Measurements from ENCODE around the gene PLXDC2.

PLXDC2 gene

DNA sequence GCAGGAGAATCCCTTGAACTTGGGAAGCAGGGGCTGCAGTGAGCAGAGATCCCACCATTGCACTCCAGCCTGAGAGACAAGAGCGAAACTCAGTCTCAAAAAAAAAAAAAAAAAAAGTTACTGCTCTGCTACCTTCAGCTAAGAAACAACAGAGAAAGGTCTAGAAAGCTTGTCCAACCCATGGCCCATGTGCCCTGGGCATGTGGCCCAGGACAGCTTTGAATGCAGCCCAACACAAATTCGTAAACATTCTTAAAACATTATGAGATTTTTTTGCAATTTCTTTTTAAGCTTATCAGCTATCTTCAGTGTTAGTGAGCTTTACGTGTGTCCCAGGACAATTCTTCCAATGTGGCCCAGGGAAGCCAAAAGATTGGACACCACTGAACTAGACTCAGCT is 22.9 kb downstream of the PLXDC2 start:
- H3K4me3 ChIP-seq (ENCODE audit: low read depth, low read length), result no peak overlapping the region
- no peak for DNase-seq (ENCODE audit: low read depth)
- TF ChIP-seq, protein P1, sequence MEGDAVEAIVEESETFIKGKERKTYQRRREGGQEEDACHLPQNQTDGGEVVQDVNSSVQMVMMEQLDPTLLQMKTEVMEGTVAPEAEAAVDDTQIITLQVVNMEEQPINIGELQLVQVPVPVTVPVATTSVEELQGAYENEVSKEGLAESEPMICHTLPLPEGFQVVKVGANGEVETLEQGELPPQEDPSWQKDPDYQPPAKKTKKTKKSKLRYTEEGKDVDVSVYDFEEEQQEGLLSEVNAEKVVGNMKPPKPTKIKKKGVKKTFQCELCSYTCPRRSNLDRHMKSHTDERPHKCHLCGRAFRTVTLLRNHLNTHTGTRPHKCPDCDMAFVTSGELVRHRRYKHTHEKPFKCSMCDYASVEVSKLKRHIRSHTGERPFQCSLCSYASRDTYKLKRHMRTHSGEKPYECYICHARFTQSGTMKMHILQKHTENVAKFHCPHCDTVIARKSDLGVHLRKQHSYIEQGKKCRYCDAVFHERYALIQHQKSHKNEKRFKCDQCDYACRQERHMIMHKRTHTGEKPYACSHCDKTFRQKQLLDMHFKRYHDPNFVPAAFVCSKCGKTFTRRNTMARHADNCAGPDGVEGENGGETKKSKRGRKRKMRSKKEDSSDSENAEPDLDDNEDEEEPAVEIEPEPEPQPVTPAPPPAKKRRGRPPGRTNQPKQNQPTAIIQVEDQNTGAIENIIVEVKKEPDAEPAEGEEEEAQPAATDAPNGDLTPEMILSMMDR (IDR thresholded peaks at IDR 0.05; ENCODE audit: control insufficient read depth, extremely low read depth, insufficient read depth), result no peak

DNA sequence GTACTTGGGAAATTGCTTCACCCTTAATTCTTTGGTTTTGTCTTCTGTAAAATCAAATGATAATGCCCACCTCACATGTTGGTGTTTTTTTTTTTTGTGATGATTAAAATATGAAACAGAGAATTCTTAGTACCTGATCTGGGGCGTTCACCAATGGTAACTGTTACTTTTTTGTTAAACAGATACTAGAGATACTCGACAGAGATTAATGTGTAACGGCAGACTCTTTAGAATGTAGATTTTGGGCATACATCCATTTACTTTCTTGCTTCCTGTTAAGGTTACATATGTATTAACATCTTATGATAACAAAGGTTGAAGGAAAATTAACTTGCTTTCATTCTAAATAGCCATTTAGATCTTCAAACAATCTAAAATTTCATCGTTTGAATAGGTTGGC is 23.3 kb downstream of the PLXDC2 start:
- TF ChIP-seq, protein P1 (IDR thresholded peaks at IDR 0.05; ENCODE audit: control insufficient read depth, extremely low read depth, insufficient read depth), result no peak
- H3K4me3 ChIP-seq (ENCODE audit: low read depth, low read length), result no peak overlapping the region
- DNase-seq (ENCODE audit: low read depth), result no peak

DNA sequence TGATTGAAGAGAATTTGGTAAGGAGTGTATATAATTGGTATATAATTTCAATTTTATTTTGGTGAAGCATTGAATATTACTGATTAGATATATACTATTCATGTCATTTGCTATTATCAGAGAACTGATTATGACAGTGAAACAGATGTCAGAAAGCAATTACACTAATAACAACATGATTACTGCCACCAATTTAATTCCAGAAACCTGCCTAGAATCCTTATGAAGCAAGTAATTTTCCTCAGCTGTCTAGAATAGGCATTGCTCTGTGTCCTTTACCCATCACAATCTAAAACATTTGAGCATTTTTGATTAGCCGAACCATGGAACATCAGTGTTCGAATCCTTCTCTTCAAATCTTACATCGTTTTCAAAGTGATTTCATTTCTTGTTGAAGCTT is 24.5 kb downstream of the PLXDC2 start:
- no peak for DNase-seq (ENCODE audit: low read depth)
- no peak overlapping the region for H3K4me3 ChIP-seq (ENCODE audit: low read depth, low read length)
- TF ChIP-seq, protein P1 (IDR thresholded peaks at IDR 0.05; ENCODE audit: control insufficient read depth, extremely low read depth, insufficient read depth), result no peak

DNA sequence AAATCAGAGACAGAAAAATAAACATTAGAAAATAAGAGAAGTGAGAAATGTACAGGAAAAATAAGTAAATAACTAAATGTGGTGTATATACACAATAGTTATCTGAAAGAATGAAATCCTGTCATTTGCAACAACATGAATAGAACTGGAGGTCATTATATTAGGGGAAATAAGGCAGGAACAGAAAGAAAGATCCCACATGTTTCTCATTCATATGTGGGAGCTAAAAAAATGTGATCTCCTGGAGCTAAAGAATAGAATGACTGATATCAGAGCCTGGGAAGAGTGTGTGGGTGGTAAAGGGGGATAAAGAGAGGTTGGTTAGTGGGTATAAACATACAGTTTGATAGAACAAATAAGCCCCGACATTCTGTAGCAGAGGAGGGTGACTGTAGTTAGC is 27.3 kb downstream of the PLXDC2 start:
- DNase-seq (ENCODE audit: low read depth), result no peak
- TF ChIP-seq, protein P1 (IDR thresholded peaks at IDR 0.05; ENCODE audit: control insufficient read depth, extremely low read depth, insufficient read depth), result no peak
- H3K4me3 ChIP-seq (ENCODE audit: low read depth, low read length), result no peak overlapping the region

DNA sequence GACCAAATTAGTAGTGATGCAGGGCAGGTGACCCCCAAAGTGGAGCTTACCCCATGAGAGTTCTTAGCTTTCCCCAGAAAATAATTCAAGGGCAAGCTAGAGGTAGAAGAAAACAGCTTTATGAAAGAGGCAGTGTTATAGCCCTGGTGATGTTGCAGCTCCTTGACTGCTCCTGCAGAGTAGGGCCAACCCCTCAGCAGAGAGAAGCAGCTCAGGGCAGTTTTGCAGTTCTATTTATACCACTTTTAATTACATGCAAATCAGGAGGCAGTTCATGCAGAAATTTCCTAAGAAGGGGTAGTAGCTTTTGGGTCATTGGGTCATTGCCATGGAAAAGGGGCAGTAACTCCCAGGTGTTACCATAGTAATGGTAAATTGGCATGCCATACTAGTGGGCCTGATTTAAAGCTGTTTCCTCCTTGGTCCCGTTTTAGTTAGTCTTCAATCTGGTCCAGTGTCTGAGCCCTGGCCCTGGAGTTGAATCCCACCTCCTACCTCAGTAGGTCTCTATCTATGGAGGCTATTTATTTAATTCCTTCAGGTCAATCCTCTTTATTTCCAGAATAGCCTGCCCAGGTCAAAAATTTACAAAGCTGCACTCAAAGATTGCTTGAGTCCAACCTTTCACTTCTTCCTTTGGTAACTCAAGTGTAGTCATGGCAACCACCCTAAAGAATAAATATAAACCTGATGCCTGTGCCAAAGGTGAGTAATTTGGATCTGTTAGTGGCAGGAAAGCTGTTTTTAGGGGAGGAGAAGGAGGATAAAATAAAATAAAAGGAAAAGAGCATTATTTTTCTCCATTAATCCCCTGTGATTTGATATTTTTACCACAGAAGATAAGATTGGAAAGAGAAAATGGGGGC is 29.5 kb downstream of the PLXDC2 start:
- peak; percentile 19 for DNase-seq (ENCODE audit: low read depth)
- H3K4me3 ChIP-seq (ENCODE audit: low read depth, low read length), result no peak overlapping the region
- TF ChIP-seq, protein P1 (IDR thresholded peaks at IDR 0.05; ENCODE audit: control insufficient read depth, extremely low read depth, insufficient read depth), result no peak

DNA sequence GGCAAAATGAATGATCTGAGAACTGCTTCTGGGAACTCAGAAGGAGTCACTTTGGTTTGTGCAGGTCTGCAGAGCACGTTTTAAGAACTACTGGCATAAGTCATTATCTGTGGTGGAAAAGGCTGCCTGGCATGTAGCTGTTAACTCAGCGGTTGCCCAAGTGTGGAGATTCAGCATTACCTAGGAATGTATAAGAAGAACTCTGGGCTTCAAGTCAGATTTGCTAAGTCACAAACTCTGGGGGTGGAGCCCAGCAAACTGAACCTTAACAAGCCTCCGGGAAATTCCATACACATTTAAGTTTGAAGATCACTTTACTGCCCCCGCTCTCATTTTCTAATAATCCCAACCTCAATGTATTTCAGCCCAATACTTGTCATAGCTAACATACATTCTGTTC is 31.1 kb downstream of the PLXDC2 start:
- TF ChIP-seq, protein P1 (IDR thresholded peaks at IDR 0.05; ENCODE audit: control insufficient read depth, extremely low read depth, insufficient read depth), result no peak
- no peak overlapping the region for H3K4me3 ChIP-seq (ENCODE audit: low read depth, low read length)
- no peak for DNase-seq (ENCODE audit: low read depth)
